ENCODE results near the gene PSMA6. TPM values are rescaled to one million over a fixed set of nuclear protein-coding genes. Genes with fewer than 3 reads are reported as not detected.
A peak's percentile ranks its signal among the peaks of the same experiment; 100 is the strongest.
"Not testable (repeated sequence)": the region's sequence is repeated elsewhere in the genome, so short reads cannot be mapped to it uniquely, and the experiment has no call there.

PSMA6 gene
- total RNA-seq, 1 donor from 2014 or later = 258 TPM

- no peak for DNase-seq (ENCODE audit: low read depth, low spot score)
These were observed 50.4 kb downstream of the PSMA6 start for GRCh38 chr14:35342489-35343010.

GRCh38 chr14:35343702-35344101 lies 51.5 kb downstream of the PSMA6 start:
- DNase-seq (ENCODE audit: low read depth, low spot score) = no peak

- DNase-seq (ENCODE audit: low read depth, low spot score) = no peak
These were observed 52.1 kb downstream of the PSMA6 start for GRCh38 chr14:35344107-35344807.

- DNase-seq (ENCODE audit: low read depth, low spot score) = no peak
These were observed 54.6 kb downstream of the PSMA6 start for GRCh38 chr14:35346738-35347322.

- no peak for DNase-seq (ENCODE audit: low read depth, low spot score)
These were observed 55.3 kb downstream of the PSMA6 start for GRCh38 chr14:35347323-35348043.

- DNase-seq (ENCODE audit: low read depth, low spot score) = not testable (repeated sequence)
These were observed 55.8 kb downstream of the PSMA6 start for GRCh38 chr14:35348044-35348380.

- DNase-seq (ENCODE audit: low read depth, low spot score) = no peak
These were observed 57.5 kb downstream of the PSMA6 start for GRCh38 chr14:35349496-35350365.

- DNase-seq (ENCODE audit: low read depth, low spot score) = no peak
These were observed 59.3 kb downstream of the PSMA6 start for GRCh38 chr14:35351497-35351896.

GRCh38 chr14:35351897-35352273 lies 59.7 kb downstream of the PSMA6 start:
- no peak for DNase-seq (ENCODE audit: low read depth, low spot score)

- no peak for DNase-seq (ENCODE audit: low read depth, low spot score)
These were observed 60.4 kb downstream of the PSMA6 start for GRCh38 chr14:35352274-35353233.

- DNase-seq (ENCODE audit: low read depth, low spot score) = no peak
These were observed 61.4 kb downstream of the PSMA6 start for GRCh38 chr14:35353409-35354172.

- not testable (repeated sequence) for DNase-seq (ENCODE audit: low read depth, low spot score)
These were observed 63.1 kb downstream of the PSMA6 start for GRCh38 chr14:35355235-35355634.

- no peak for DNase-seq (ENCODE audit: low read depth, low spot score)
These were observed 64.0 kb downstream of the PSMA6 start for GRCh38 chr14:35355981-35356841.

- not testable (repeated sequence) for DNase-seq (ENCODE audit: low read depth, low spot score)
These were observed 67.5 kb downstream of the PSMA6 start for GRCh38 chr14:35359655-35360054.

- no peak for DNase-seq (ENCODE audit: low read depth, low spot score)
These were observed 68.9 kb downstream of the PSMA6 start for GRCh38 chr14:35361141-35361480.

GRCh38 chr14:35362450-35362849 lies 70.3 kb downstream of the PSMA6 start:
- no peak for DNase-seq (ENCODE audit: low read depth, low spot score)

- peak; percentile 91 for DNase-seq (ENCODE audit: low read depth, low spot score)
These were observed 70.8 kb downstream of the PSMA6 start for GRCh38 chr14:35362911-35363374.
